Inflammatory macrophage treated with lipopolysaccharide for 4 hours (primary cell): Measurements from ENCODE around the gene TFF1.

Experiments
- DNase-seq: peaks from one replicate; pipeline ENCODE4 v3.0.0-alpha.2; 2020

The TFF1 gene

DNA sequence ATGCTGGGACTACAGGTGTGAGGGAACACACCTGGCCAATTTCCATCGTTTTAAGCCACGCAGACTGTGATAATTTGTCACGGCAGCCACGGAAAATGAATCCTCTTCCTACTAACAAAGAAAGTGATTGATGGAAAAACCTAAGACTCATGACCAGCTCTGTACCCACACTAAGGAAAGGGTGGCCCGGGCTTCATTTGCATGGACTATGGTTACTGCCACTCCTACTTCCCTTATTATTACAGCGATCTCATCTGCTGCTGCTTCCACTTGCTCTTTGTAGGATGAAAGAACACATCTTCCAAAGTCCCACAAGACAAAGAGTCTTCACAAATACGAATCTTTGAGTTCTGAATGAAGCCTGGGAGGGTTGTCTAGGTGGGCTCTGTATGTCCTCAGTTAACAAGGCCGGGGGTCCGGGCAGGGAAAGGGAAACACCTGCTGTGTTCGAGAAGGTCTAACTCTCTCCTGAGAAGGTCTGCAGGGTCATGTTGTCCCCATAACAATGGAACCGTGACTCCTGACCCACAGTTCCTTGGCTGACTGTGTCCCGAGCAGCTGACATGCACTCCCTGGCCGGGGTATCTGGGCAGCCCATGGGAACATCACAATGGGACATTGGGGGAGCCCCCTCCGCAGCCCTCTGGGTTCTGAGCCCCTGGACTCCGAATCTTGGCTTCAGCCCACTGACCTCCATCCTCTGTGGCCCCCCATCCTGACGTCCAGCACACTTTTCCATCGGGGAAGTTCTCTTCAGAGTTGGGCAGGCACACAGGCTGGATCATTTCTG lies 13.3 kb upstream of the TFF1 start:
- DNase-seq: peak; percentile 56

GRCh38 chr21:42378418-42378817 lies 12.1 kb upstream of the TFF1 start:
- no peak for DNase-seq

- DNase-seq: no peak
Measured at GRCh38 chr21:42377951-42378340, 11.6 kb upstream of the TFF1 start.

DNA sequence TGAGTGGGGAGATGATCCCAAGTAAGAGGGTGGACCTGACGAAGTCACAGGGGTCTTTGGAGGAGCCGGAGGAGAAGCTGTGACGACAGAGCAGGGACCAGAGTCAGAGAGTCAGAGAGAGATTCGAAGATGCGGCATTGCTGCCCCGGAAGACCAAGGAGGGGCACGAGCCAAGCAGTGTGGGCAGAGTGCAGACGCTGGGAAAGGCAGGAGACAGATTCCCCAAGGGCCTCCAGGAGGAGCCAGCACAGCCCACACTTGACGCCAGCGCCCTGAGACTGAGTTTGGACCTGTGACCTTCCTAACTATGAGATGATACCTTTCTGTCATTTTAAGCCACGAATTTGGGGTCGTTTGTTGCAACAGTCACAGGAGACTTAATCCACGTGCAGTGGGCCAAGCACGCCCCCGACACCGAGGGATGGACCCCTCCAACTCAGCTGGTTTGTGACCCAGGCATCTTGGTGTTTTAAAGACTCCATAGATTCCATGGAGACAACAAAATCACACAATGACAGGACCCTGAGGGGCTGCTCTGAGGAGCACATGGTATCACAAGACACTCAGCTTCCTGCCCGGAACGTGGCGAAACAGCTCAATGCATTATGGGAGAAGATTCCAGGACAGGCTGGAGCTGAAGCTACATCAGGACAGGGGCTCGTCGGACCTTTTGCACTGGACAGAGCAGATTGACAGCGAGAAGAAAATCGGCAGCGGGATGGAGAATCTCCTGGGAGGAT lies 11.0 kb upstream of the TFF1 start:
- no peak for DNase-seq

DNA sequence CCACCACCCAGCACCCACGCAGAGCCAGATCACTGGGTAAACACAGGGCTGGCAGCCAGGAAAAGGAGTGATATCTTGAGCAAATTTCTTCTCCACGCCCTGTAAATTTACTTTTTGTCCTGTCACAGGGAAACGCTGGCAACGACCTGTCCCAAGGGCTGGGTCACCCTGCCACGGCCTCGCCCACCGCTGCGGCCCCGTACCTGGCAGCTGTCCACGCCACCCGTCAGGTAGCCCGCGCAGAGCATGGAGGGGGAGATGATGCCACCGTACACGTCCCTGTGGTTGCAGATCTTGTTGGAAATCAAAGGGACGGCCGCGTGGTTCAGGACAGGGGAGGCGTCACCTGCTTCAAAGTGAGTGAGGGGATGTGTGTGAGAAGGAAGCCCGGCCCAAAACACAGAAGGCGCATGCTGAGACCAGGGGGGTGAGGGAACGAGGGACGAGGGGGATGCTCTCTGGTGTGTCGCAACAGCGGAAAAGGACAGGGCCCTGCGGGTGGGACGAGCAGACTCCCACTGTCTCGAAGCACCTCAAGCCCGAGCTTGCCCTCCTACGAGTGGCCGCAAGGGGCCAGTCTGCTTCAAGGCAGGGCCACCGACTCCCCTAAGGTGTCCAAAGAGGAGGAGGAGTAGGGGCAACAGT lies 10.1 kb upstream of the TFF1 start:
- no peak for DNase-seq

GRCh38 chr21:42375966-42376337 lies 9.6 kb upstream of the TFF1 start:
- DNase-seq: no peak

GRCh38 chr21:42375506-42375905 lies 9.2 kb upstream of the TFF1 start:
- no peak for DNase-seq

GRCh38 chr21:42374864-42375499 lies 8.6 kb upstream of the TFF1 start:
- DNase-seq: no peak

DNA sequence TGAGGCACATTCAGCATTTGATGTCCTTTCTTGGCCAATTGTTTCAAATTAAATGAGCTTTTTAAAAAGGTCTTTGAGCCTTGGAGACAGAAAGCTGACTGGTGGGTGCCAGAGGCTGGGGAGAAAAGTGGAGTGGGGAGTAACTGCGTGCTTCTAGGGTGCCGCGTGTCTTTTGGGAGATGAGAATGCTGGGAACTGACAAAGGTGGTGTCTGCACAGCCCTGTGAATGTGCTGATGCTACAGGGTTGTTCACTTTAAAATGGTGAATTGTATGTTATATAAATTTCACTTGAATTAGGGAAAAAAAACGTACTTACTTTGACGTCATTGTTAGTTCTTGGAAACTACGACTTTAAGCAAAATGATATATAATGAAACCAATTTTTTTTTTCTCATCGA lies 8.1 kb upstream of the TFF1 start:
- DNase-seq: no peak

- no peak for DNase-seq
Measured at GRCh38 chr21:42373908-42374455, 7.6 kb upstream of the TFF1 start.

GRCh38 chr21:42373196-42373907 lies 7.0 kb upstream of the TFF1 start:
- DNase-seq: no peak

GRCh38 chr21:42370894-42371654 lies 4.7 kb upstream of the TFF1 start:
- DNase-seq: no peak

- no peak for DNase-seq
Measured at GRCh38 chr21:42369821-42370220, 3.5 kb upstream of the TFF1 start.

- DNase-seq: no peak
Measured at GRCh38 chr21:42367367-42368165, 1.2 kb upstream of the TFF1 start.

- no peak for DNase-seq
Measured at GRCh38 chr21:42365770-42366169, 565 bp downstream of the TFF1 start.

GRCh38 chr21:42364304-42364865 lies 1.9 kb downstream of the TFF1 start:
- no peak for DNase-seq

DNA sequence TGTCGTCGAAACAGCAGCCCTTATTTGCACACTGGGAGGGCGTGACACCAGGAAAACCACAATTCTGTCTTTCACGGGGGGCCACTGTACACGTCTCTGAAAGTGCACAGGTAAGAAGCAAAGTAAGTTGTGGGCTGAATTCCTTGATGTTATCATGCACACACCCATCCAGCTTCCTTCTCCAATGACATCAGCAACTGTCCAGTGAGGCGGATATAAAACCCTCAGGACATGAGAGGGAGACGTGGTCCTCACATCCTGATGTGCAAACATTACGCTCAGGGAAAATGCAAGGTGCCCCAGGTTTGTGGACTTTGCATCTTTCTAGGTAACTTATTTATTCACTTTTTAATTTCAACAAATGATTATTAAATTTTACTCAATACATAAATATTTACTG lies 3.0 kb downstream of the TFF1 start:
- no peak for DNase-seq

DNA sequence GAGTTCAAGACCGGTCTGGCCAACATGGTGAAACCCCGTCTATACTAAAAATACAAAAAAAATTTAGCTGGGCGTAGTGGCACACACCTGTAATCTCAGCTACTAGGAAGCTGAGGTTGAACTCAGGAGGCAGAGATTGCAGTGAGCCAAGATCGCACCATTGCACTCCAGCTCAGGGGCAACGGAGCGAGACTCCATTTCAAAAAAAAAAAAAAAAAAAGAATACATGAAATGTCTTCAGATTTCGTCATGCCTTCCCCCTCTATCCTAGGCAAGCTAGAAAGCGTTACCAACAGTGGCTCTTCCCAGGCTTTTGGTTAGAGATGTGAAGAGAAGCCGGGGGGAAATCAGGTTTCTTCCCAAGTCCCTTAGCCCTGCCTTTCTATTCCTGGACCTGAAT lies 3.6 kb downstream of the TFF1 start:
- no peak for DNase-seq

DNA sequence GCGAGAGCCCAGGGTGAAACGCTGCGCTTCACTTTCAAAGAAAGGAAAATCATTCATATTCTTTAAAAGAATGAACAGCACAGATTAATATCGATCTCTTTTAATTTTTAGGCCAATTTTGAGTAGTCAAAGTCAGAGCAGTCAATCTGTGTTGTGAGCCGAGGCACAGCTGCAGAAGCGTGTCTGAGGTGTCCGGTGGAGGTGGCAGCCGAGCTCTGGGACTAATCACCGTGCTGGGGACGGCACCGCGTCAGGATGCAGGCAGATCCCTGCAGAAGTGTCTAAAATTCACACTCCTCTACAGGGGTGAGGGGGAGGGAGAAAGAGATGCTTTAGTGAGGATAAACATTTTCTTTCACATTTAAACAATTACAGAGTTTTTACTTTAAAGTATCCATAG lies 4.1 kb downstream of the TFF1 start:
- no peak for DNase-seq

DNA sequence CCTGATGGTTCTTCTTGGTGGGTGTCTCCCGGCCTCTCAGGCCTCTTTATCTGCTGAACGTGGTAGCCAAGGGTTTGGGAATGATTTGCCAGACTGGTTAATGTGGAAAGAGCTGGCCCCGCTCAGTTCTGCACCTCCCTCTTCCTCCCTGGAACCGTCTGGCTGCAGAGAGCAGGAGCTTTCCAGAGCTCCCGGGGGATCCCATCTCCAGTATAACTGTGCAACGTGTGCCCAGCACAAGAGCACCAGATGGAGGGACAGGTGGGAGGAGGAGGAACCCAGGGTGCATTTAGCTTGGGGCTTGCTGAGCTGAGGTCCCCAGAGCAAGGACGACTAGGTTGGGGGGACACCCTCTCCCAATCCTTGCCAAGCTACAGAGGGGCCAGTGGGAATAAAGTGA lies 5.0 kb downstream of the TFF1 start:
- no peak for DNase-seq

DNA sequence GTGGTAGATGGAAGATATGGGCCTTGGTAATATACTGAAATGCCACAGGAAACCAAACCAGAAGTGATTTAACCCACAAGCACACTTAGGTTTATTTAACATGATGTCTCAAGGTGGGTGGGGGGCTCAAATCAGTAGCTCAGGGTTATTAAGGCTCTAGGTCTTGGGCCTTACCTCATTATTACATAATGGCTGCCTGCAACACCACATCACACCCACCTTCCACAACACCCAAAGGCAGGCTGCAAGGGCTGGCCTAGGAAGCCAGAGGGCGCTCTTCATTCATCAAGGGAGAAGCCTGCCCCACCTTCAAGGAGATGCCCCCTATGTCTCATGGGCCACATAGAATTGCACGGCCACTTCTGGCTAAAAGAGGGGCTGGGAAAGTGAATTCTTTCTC lies 6.0 kb downstream of the TFF1 start:
- DNase-seq: peak; percentile 17
